SK-N-MC (cell line): ENCODE results near the gene RTN4IP1.

Source experiments
- DNase-seq: peaks from one replicate; pipeline ENCODE4 v3.0.0-alpha.2; 2011; ENCODE audit warnings: low read depth, low spot score
- H3K27ac ChIP-seq: fragments of 200-600 bp; sonication (generic); 2 replicates; pipeline ENCODE4 v1.5.1; 2016; ENCODE audit warnings: mixed run types
- H3K36me3 ChIP-seq: fragments of 200-600 bp; sonication (generic); 2 replicates; pipeline ENCODE4 v1.6.1; 2017; ENCODE audit warnings: antibody characterized with exemption, low read length, mixed read lengths; ENCODE audit not compliant: insufficient read depth
- H3K4me3 ChIP-seq: fragments of 200-600 bp; sonication (generic); 2 replicates; pipeline ENCODE4 v1.5.1; 2016
- H3K9ac ChIP-seq: fragments of 200-600 bp; sonication (generic); 2 replicates; pipeline ENCODE4 v1.8.0; 2017; ENCODE audit warnings: mixed run types, mixed read lengths; ENCODE audit not compliant: insufficient read length
- H3K9me3 ChIP-seq: fragments of 200-600 bp; sonication (generic); 2 replicates; pipeline ENCODE4 v1.6.1; 2017; ENCODE audit warnings: low read depth, mild to moderate bottlenecking, antibody characterized with exemption, low read length, moderate library complexity, mixed read lengths
- EZH2 ChIP-seq: fragments of 200-600 bp; sonication (generic); IDR thresholded peaks from one replicate; pipeline ENCODE4 v1.6.1; 2017; ENCODE audit warnings: antibody characterized with exemption
- FOXP2 ChIP-seq: optimal IDR thresholded peaks from 2 replicates; pipeline ENCODE3; 2011; ENCODE audit warnings: mild to moderate bottlenecking, moderate library complexity; ENCODE audit not compliant: insufficient read depth; ENCODE audit errors: extremely low read length, control extremely low read depth
- POLR2AphosphoS5 ChIP-seq: IDR thresholded peaks from 2 replicates; pipeline ENCODE4 v1.6.1; 2012; ENCODE audit warnings: mild to moderate bottlenecking, low read depth, low read length, borderline replicate concordance

RTN4IP1 gene

GRCh38 chr6:106547601-106548453, 81.5 kb downstream of the RTN4IP1 start:
- no peaks in the 10 kb centered on the region for H3K9me3 ChIP-seq
- no peak overlapping the region for H3K4me3 ChIP-seq
- no peak overlapping the region for H3K9ac ChIP-seq
- DNase-seq = no peak
- H3K27ac ChIP-seq = no peak overlapping the region
- no peak for TF ChIP-seq FOXP2
- no peak for TF ChIP-seq EZH2
- TF ChIP-seq POLR2AphosphoS5 = no peak
- H3K36me3 ChIP-seq = 0 out of 2 replicates have a peak, but pooled peaks cover 2% of the 10 kb centered on the region

GRCh38 chr6:106546691-106547414, 82.4 kb downstream of the RTN4IP1 start:
- DNase-seq = no peak
- H3K27ac ChIP-seq = peak overlapping the region; percentile 30; the same call in 1 of the 2 replicates
- H3K36me3 ChIP-seq = 0 out of 2 replicates have a peak, but pooled peaks cover 2% of the 10 kb centered on the region
- H3K9me3 ChIP-seq = no peaks in the 10 kb centered on the region
- H3K4me3 ChIP-seq = no peak overlapping the region
- no peak for TF ChIP-seq POLR2AphosphoS5
- no peak for TF ChIP-seq FOXP2
- TF ChIP-seq EZH2 = no peak
- H3K9ac ChIP-seq = no peak overlapping the region

- Histone ChIP-seq H3K9ac (no peak overlapping the region), H3K9me3 (no peaks in the 10 kb centered on the region), H3K27ac (peak overlapping the region; percentile 30; the same call in 1 of the 2 replicates), H3K36me3 (0 out of 2 replicates have a peak, but pooled peaks cover 2% of the 10 kb centered on the region), H3K4me3 (no peak overlapping the region)
- DNase-seq = no peak
- TF ChIP-seq EZH2 = no peak
- no peak for TF ChIP-seq FOXP2
- no peak for TF ChIP-seq POLR2AphosphoS5
Observed at GRCh38 chr6:106546261-106546690, 83.0 kb downstream of the RTN4IP1 start.

GRCh38 chr6:106540907-106541306, 88.4 kb downstream of the RTN4IP1 start:
- no peak for DNase-seq
- H3K27ac ChIP-seq = peak overlapping the region; percentile 92
- no peaks in the 10 kb centered on the region for H3K36me3 ChIP-seq
- H3K9me3 ChIP-seq = no peaks in the 10 kb centered on the region
- H3K9ac ChIP-seq = peak overlapping the region; percentile 74
- no peak for TF ChIP-seq FOXP2
- no peak for TF ChIP-seq EZH2
- H3K4me3 ChIP-seq = peak overlapping the region; percentile 69

GRCh38 chr6:106540432-106540831, 88.9 kb downstream of the RTN4IP1 start:
- H3K36me3 ChIP-seq = no peaks in the 10 kb centered on the region
- peak overlapping the region; percentile 92 for H3K27ac ChIP-seq
- H3K9ac ChIP-seq = peak overlapping the region; percentile 74
- no peaks in the 10 kb centered on the region for H3K9me3 ChIP-seq
- TF ChIP-seq EZH2 (no peak), POLR2AphosphoS5 (no peak), FOXP2 (no peak)
- H3K4me3 ChIP-seq = peak overlapping the region; percentile 69
- no peak for DNase-seq

GRCh38 chr6:106539936-106540335, 89.4 kb downstream of the RTN4IP1 start:
- no peaks in the 10 kb centered on the region for H3K36me3 ChIP-seq
- peak overlapping the region; percentile 92 for H3K27ac ChIP-seq
- peak overlapping the region; percentile 74 for H3K9ac ChIP-seq
- no peak for DNase-seq
- H3K4me3 ChIP-seq = peak overlapping the region; percentile 37
- H3K9me3 ChIP-seq = no peaks in the 10 kb centered on the region
- TF ChIP-seq POLR2AphosphoS5 = no peak
- no peak for TF ChIP-seq FOXP2
- TF ChIP-seq EZH2 = no peak

GRCh38 chr6:106538145-106538544, 91.2 kb downstream of the RTN4IP1 start:
- H3K36me3 ChIP-seq = no peaks in the 10 kb centered on the region
- H3K4me3 ChIP-seq = no peak overlapping the region
- no peaks in the 10 kb centered on the region for H3K9me3 ChIP-seq
- TF ChIP-seq FOXP2 (no peak), POLR2AphosphoS5 (no peak), EZH2 (no peak)
- no peak overlapping the region for H3K9ac ChIP-seq
- no peak for DNase-seq
- no peak overlapping the region for H3K27ac ChIP-seq

GRCh38 chr6:106537662-106538061, 91.6 kb downstream of the RTN4IP1 start:
- H3K9me3 ChIP-seq = no peaks in the 10 kb centered on the region
- no peak for TF ChIP-seq POLR2AphosphoS5
- TF ChIP-seq FOXP2 = no peak
- no peak for TF ChIP-seq EZH2
- no peak overlapping the region for H3K9ac ChIP-seq
- H3K27ac ChIP-seq = 0 out of 2 replicates have a peak overlapping the region, but pooled peaks have one; percentile 66
- no peak for DNase-seq
- no peak overlapping the region for H3K4me3 ChIP-seq
- no peaks in the 10 kb centered on the region for H3K36me3 ChIP-seq
